Measurements from ENCODE around the gene SNED1. TPM values are rescaled to one million over a fixed set of nuclear protein-coding genes. Genes with fewer than 3 reads are reported as not detected.

The SNED1 gene
- total RNA-seq, 4 donors from 2014 or later, result 5.6 to 31.9 (median 13.2) TPM

DNA sequence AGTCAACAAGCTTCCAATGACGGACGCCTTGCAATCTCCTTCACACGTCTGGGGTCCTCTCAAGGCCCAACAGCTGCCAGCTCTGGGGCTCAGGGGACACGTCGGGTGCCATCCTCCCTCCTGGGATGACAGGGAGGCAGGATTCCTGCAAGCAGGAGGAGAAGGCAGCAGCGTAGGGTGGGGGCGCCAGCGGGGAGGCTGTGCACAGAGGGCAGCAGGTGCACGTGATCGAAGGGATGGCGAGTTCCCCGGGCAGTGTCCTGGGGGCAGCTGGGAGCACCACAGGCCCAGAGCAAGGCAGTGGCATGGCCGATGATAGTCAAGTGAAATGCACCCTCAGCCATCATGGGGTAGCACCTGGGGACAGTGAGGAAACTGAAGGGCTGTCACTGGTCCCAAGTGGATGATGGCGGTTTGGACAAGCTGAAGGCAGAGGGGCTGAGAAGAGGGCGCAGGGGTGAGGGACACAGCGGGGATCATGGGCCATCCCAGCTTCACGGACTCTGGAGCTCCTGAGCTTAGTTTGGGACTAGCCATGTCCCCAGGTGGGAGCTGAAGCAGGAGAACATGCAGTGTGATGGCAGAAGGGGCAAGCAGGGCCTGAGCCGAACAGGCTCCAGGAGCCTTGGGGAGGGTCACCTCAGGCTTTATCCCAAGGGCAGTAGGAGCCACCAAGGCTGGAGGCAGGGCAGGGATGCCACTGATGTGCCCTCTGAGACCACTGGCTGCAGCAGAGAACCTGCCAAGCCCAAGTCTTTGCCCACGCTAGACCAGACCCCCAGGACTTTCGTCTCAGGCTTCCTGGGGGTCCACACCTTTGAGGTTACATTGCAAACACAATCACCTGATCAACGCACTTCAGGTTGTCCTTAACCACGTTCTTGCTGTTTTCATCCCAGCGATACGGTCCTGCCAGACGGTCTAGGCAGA is 16.3 kb upstream of the SNED1 start:
- DNase-seq (ENCODE audit: low spot score in 2 of 2), result peak; percentile 61 to 74
- Histone ChIP-seq H3K4me1 (peaks cover 11% of the 10 kb centered on the region), H3K9me3 (no peaks in the 10 kb centered on the region), H3K36me3 (no peaks in the 10 kb centered on the region), H3K27me3 (peaks cover 17% of the 10 kb centered on the region), H3K27ac (no peak overlapping the region), H3K4me3 (no peak overlapping the region)
- WGBS, result 85% methylated on average over 22 of the region's 25 CpGs
- TF ChIP-seq POLR2A (IDR thresholded peaks at IDR 0.05) (no peak), POLR2AphosphoS5 (IDR thresholded peaks at IDR 0.05) (no peak)
- TF ChIP-seq, protein P1, sequence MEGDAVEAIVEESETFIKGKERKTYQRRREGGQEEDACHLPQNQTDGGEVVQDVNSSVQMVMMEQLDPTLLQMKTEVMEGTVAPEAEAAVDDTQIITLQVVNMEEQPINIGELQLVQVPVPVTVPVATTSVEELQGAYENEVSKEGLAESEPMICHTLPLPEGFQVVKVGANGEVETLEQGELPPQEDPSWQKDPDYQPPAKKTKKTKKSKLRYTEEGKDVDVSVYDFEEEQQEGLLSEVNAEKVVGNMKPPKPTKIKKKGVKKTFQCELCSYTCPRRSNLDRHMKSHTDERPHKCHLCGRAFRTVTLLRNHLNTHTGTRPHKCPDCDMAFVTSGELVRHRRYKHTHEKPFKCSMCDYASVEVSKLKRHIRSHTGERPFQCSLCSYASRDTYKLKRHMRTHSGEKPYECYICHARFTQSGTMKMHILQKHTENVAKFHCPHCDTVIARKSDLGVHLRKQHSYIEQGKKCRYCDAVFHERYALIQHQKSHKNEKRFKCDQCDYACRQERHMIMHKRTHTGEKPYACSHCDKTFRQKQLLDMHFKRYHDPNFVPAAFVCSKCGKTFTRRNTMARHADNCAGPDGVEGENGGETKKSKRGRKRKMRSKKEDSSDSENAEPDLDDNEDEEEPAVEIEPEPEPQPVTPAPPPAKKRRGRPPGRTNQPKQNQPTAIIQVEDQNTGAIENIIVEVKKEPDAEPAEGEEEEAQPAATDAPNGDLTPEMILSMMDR (IDR thresholded peaks at IDR 0.05), result no peak

DNA sequence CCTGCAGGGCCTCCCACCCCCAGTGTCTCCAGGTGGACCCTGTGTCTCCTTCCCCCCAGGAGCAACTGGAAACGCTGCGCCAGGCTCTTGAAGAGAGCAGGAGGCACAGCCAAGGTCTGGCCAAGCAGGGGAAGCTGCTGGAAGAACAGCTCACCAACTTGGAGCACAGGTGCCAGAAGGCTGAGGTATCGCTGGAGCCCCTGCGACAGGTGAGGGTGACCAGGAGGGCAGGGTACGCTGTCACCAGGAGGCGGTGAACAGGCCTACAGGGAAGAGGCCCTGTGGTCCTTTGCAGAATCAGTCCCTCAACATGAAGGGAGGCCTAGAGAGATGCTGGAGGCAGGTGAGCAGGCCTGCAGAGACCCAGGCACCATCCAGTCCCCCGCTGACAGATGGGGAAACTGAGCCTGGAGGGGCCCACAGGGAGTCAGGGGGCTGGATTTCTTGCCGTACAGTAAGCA is 15.6 kb upstream of the SNED1 start:
- DNase-seq (ENCODE audit: low spot score in 2 of 2), result peak in 1 of 2 donors; percentile 67
- Histone ChIP-seq H3K27me3 (peaks cover 17% of the 10 kb centered on the region), H3K36me3 (no peaks in the 10 kb centered on the region), H3K4me3 (no peak overlapping the region), H3K27ac (no peak overlapping the region), H3K4me1 (peaks cover 18% of the 10 kb centered on the region), H3K9me3 (no peaks in the 10 kb centered on the region)
- TF ChIP-seq POLR2A (IDR thresholded peaks at IDR 0.05) (no peak), EP300 (IDR thresholded peaks at IDR 0.05) (no peak), POLR2AphosphoS5 (IDR thresholded peaks at IDR 0.05) (no peak)
- TF ChIP-seq, protein P1 (IDR thresholded peaks at IDR 0.05), result no peak
- 87% methylated on average over 7 of the region's 8 CpGs for WGBS

DNA sequence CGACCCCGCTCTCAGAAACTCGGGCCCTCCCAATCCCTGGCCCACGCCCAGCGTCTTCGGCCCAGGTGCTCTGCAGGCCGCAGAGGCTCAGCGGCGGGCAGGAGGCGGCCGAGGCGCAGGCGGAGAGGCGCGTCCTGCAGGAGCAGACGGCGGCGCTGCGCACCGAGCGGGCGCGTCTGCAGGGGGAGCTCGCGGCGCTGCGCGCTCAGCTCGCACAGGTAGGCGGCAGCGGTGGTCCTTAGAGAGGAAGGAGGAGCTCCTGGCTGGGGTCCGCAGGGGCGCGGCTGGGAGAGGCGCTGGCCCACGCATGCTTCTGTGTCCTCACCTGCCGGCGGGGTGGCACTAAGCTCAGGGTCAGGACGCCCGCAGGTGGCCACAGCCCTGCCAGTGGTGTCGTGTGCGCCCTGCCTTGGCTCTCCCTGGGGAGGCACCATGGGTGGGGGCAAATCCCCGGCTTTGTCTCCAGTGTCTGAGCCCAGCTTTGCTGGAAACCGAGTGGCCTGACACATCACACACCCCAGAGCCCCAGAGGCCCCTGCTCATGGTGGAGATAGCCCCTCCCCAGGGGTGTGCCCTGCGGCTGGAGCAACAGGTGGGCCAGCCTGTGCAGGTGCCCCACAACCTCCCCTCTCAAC is 14.9 kb upstream of the SNED1 start:
- DNase-seq (ENCODE audit: low spot score in 2 of 2), result peak in 1 of 2 donors; percentile 58
- H3K9me3 ChIP-seq, result no peaks in the 10 kb centered on the region
- TF ChIP-seq, protein P1 (IDR thresholded peaks at IDR 0.05), result peak in 1 of 2 donors; percentile 49
- TF ChIP-seq POLR2AphosphoS5 (IDR thresholded peaks at IDR 0.05), result no peak
- no peaks in the 10 kb centered on the region for H3K36me3 ChIP-seq
- peaks cover 17% of the 10 kb centered on the region for H3K27me3 ChIP-seq
- H3K4me3 ChIP-seq, result no peak overlapping the region
- 38% methylated on average over 28 of the region's 45 CpGs for whole genome bisulfite sequencing
- no peak overlapping the region for H3K27ac ChIP-seq
- H3K4me1 ChIP-seq, result peaks cover 24% of the 10 kb centered on the region

DNA sequence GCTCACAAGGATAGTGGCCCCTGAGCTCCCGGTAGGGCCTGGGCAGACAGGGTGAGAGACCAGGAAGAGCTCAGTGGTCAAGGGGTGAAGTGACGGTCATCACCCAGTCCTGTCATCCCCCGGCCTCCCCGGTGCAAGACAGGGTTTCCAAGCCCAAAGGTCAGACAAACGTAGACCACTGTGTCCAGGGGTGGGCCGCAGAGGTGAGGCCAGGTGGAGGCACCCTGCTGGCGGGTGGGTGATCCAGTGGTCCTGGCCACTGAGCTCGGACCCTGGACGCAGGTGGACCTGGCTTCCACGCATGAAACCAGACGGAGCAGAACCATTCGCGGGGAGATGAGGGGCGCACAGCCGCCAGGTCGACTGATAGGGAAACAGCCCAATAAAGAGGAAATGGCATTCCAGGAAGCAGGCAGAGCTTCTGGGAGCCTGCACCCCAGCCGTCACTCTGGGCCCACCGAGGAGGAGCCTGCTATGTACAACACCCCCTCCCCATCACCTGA is 14.4 kb upstream of the SNED1 start:
- WGBS, result 68% methylated on average over 16 of the region's 18 CpGs
- no peak for TF ChIP-seq POLR2AphosphoS5 (IDR thresholded peaks at IDR 0.05)
- TF ChIP-seq, protein P1 (IDR thresholded peaks at IDR 0.05), result no peak
- no peak for TF ChIP-seq POLR2A (IDR thresholded peaks at IDR 0.05)
- TF ChIP-seq EP300 (IDR thresholded peaks at IDR 0.05), result no peak
- Histone ChIP-seq H3K27ac (no peak overlapping the region), H3K4me3 (no peak overlapping the region), H3K4me1 (peaks cover 24% of the 10 kb centered on the region), H3K9me3 (no peaks in the 10 kb centered on the region), H3K27me3 (peaks cover 17% of the 10 kb centered on the region), H3K36me3 (no peaks in the 10 kb centered on the region)
- DNase-seq (ENCODE audit: low spot score in 2 of 2), result peak; percentile 57 to 65

Measured in suprapubic skin (tissue), 4 donors.